ENCODE results near the gene SRL.

The SRL gene

DNA sequence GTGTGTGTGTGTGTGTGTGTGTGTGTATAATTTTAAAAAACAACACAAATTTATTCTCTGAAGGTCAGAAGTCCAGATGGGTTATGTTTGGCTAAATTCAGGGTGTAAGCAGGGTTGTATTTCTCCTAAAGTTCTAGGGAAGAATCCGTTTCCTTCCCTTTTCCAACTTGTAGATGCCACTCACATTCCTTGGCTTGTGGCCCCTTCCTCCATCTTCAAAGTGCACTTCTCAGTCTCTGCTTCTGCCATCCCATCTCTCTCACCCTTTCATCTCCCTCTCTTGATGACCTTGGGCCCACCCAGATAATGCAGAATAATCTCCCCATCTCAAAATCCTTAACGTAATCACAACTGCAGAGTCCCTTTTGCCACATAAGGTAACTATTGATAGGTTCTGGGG lies 38.7 kb upstream of the SRL start:
- no peak overlapping the region for H3K4me3 ChIP-seq (ENCODE audit: low read depth, low read length)
- no peak for DNase-seq (ENCODE audit: low read depth)
- TF ChIP-seq, protein P1, sequence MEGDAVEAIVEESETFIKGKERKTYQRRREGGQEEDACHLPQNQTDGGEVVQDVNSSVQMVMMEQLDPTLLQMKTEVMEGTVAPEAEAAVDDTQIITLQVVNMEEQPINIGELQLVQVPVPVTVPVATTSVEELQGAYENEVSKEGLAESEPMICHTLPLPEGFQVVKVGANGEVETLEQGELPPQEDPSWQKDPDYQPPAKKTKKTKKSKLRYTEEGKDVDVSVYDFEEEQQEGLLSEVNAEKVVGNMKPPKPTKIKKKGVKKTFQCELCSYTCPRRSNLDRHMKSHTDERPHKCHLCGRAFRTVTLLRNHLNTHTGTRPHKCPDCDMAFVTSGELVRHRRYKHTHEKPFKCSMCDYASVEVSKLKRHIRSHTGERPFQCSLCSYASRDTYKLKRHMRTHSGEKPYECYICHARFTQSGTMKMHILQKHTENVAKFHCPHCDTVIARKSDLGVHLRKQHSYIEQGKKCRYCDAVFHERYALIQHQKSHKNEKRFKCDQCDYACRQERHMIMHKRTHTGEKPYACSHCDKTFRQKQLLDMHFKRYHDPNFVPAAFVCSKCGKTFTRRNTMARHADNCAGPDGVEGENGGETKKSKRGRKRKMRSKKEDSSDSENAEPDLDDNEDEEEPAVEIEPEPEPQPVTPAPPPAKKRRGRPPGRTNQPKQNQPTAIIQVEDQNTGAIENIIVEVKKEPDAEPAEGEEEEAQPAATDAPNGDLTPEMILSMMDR (IDR thresholded peaks at IDR 0.05; ENCODE audit: control insufficient read depth, extremely low read depth, insufficient read depth), result no peak

DNA sequence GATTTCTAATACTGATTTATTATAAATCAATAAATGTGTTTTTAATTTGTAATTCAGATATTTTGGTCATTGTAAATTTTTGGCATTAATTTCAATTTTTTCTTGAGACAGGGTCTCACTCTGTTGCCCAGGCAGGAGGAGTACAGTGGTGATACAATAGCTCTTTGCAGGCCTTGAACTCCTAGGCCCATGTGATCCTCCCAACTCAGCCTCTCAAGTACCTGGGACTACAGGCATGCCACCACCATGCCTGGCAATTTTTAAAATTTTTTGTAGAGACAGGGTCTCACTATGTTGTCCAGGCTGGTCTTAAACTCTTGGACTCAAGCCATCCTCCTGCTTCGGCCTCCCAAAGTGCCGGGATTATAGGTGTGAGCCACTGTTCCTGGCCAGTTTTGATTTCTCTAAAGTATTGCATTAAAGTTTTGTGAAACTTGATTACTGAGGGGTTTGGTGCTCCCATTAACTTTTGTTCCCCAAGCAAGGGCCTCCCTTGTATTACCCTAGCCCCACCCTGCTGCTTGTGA lies 36.2 kb upstream of the SRL start:
- H3K4me3 ChIP-seq (ENCODE audit: low read depth, low read length), result no peak overlapping the region
- DNase-seq (ENCODE audit: low read depth), result no peak
- TF ChIP-seq, protein P1 (IDR thresholded peaks at IDR 0.05; ENCODE audit: control insufficient read depth, extremely low read depth, insufficient read depth), result no peak

DNA sequence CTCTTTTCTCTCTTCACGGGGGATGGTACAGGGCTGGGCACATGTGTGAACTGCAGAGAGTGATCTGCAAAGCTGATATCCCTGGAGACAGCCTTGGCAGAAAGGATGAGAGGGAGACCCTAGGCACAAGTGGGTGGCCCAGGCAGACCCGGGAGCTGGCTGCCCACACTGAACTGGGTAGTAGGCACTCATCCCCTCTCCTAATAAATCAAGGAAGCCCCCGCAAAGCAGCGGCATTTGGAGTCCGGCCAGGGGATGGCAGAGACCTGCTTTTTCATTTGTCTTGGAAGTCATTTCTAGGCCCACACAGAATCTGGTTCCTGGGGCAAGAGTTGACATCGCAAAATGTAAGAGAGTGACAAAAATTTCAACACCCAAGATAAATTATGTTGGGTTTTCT lies 34.0 kb upstream of the SRL start:
- TF ChIP-seq, protein P1 (IDR thresholded peaks at IDR 0.05; ENCODE audit: control insufficient read depth, extremely low read depth, insufficient read depth), result no peak
- DNase-seq (ENCODE audit: low read depth), result no peak
- H3K4me3 ChIP-seq (ENCODE audit: low read depth, low read length), result no peak overlapping the region

DNA sequence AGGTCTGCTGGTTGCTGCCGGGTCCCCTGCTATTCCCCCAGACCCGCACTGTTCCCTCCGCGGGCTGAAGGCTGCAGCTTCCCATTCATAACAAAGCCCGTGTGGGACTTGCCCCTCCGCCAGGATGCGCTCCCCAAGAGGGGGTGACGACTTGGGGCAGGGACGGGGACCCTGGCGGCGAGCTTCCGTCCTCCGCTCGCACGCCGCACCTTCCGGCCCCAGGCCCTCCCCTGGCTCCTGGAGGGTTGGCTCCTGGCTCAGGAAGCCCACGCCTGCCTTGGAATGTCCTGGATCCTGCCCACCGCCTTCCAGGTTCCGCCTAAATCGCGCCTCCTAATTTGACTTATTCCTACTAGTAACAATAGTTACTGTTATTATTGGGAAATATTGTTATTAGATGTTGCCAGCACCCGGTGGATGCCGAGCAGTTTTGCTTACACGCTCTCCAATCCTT lies 32.0 kb upstream of the SRL start:
- no peak for DNase-seq (ENCODE audit: low read depth)
- peak overlapping the region; percentile 64 for H3K4me3 ChIP-seq (ENCODE audit: low read depth, low read length)
- TF ChIP-seq, protein P1 (IDR thresholded peaks at IDR 0.05; ENCODE audit: control insufficient read depth, extremely low read depth, insufficient read depth), result 0 out of 2 replicates have a peak, but pooled peaks have one; percentile 10

DNA sequence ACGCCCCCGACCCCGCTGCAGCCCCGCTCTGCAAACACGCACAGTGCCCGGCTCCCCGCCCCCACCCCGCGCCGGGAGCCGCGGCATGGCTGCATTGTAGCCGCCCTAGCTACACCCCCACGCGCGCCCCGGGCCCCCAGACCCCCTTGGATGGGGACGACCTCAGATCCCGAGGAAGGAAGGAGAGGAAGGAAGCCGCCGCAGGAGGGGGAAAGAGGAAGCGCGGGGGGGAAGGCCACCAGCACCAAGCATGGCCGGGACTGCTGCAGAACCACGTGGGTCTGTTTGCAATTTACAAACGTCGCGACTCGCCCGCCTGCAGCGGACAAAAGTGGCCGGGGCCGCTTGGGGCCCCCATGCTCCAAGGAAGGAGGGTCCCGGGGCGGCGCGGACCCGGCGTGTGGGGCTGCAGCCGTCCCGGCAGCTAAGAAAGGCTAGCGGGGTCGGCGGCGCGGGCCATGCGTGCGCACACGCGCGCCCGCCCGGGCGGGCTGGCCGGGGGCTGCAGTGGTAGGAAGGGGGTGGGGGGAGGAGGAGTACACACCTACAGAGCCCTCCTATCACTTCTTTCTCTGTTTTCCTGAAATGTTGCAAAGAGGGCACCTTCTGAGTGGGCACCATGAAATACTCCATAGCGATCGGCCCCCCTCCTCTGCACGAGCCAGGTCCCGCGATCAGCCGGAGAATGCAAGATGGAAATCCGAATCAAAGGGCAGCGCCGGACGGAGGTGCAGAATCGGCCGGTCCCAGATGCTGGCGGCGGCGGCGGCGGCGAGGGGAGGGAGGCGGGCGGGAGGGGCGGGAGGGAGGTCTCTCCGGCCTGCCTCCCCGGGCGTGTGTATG lies 30.5 kb upstream of the SRL start:
- DNase-seq (ENCODE audit: low read depth), result no peak
- TF ChIP-seq, protein P1 (IDR thresholded peaks at IDR 0.05; ENCODE audit: control insufficient read depth, extremely low read depth, insufficient read depth), result no peak
- peak overlapping the region; percentile 64 for H3K4me3 ChIP-seq (ENCODE audit: low read depth, low read length)

DNA sequence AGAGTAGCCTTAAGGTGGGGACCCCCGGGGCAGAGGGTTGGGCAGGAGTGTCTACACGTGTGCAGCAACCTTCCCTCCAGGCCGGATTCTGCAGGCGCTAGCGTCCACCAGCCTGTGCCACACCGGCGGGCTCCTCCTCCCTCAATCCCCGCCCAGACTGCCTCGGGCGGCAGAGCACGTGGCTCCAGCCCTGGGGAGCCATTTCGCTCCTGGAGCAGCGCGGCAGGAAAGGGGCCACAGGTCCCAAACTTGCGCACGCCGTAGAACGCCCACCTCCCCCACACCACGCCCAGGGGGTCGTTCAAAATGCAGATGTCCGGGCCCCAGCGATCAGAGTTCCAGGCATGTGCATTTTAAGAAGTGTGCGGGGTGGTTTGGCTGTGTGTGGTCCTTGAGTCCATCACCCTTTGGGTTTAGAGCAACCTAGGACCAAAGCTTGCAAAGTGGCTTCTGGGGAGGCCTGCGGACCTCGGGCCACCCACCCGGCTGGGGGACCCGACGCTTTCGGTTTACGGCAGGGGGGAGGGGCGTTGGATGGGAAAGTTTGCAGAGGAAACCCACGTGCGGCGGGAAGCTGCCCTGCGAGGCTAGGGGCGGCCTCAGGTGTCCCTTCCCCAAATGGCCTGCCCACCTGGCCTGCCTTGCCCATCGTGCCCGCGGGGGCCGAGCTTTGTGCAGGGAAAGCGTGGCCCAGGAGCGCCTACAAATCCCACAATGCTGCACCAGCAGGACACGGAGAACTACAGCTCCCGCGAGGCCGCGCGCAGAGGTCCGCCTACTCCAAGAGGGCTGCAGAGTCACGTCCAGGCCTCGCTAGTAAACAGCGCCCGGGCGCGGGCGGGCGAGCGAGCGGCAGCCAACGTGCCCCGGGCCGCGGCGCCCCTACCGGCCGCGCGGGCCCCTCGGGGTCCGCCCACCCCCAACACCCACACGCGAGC lies 29.6 kb upstream of the SRL start:
- DNase-seq (ENCODE audit: low read depth), result peak; percentile 95
- TF ChIP-seq, protein P1 (IDR thresholded peaks at IDR 0.05; ENCODE audit: control insufficient read depth, extremely low read depth, insufficient read depth), result 0 out of 2 replicates have a peak, but pooled peaks have one; percentile 23
- H3K4me3 ChIP-seq (ENCODE audit: low read depth, low read length), result peak overlapping the region; percentile 64

All from LNCaP clone FGC (cell line).